Measurements from ENCODE around the gene ARCN1.

The ARCN1 gene

GRCh38 chr11:118572061-118572980 is at the start of gene ARCN1:
Gene ARCN1, plus strand, starts transcription at chr11:118572409. Its CDS starts 139 bp downstream, at chr11:118572548.
- DNase-seq = peak; percentile 59

DNA sequence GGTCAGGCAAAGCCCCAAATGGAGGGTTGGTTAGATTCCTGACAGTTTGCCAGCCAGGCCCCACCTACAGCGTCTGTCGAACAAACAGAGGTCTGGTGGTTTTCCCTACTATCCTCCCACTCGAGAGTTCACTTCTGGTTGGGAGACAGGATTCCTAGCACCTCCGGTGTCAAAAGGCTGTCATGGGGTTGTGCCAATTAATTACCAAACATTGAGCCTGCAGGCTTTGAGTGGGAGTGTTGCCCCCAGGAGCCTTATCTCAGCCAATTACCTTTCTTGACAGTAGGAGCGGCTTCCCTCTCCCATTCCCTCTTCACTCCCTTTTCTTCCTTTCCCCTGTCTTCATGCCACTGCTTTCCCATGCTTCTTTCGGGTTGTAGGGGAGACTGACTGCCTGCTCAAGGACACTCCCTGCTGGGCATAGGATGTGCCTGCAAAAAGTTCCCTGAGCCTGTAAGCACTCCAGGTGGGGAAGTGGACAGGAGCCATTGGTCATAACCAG is 49.6 kb upstream of the ARCN1 start:
- DNase-seq = no peak

DNA sequence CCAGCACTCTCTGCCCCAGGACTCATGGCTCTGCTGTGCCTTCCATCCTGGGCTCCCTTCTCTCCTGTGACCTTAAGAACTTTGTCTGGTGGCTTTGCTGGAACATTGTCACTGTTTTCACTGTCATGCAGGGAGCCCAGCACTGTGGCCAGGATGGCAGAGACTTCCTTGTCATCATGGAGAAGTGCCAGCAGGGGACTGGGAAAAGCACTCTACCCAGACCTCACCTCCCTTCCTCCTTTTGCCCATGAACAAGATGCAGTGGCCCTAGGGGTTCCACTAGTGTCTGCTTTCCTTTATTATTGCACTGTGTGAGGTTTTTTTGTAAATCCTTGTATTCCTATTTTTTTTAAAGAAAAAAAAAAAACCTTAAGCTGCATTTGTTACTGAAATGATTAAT is 47.9 kb upstream of the ARCN1 start:
- no peak for DNase-seq

DNA sequence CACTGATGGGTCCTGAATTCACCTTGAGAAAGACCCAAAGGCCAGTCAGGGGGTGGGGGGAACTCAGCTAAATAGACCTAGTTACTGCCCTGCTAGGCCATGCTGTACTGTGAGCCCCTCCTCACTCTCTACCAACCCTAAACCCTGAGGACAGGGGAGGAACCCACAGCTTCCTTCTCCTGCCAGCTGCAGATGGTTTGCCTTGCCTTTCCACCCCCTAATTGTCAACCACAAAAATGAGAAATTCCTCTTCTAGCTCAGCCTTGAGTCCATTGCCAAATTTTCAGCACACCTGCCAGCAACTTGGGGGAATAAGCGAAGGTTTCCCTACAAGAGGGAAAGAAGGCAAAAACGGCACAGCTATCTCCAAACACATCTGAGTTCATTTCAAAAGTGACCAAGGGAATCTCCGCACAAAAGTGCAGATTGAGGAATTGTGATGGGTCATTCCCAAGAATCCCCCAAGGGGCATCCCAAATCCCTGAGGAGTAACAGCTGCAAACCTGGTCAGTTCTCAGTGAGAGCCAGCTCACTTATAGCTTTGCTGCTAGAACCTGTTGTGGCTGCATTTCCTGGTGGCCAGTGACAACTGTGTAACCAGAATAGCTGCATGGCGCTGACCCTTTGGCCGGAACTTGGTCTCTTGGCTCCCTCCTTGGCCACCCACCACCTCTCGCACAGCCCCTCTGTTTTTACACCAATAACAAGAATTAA is 47.3 kb upstream of the ARCN1 start:
- DNase-seq = no peak

GRCh38 chr11:118526688-118527087 is 45.5 kb upstream of the ARCN1 start:
- no peak for DNase-seq

- no peak for DNase-seq
These were observed 45.1 kb upstream of the ARCN1 start, which contains the start of gene TTC36 for GRCh38 chr11:118527109-118527508. Gene TTC36, plus strand, starts transcription at chr11:118527474. Its CDS starts 21 bp downstream, at chr11:118527495.

DNA sequence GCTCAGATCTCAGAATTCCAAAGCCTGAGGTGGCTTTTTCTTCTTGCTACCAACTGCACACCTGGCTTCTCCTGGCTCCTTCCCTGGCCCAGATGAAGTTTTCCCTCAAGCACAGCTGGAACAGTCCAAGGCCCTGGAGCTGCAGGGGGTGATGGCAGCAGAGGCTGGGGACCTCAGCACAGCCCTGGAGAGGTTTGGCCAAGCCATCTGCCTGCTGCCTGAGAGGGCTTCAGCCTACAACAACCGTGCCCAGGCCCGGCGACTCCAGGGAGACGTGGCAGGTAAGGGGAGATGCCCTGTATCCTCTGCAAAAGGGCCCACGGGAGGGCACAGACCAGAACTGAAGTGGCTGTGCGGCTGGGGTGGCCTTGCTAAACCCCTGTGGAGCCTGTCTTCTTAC is 43.7 kb upstream of the ARCN1 start:
- DNase-seq = no peak

- no peak for DNase-seq
These were observed 42.5 kb upstream of the ARCN1 start for GRCh38 chr11:118529584-118530175.

DNA sequence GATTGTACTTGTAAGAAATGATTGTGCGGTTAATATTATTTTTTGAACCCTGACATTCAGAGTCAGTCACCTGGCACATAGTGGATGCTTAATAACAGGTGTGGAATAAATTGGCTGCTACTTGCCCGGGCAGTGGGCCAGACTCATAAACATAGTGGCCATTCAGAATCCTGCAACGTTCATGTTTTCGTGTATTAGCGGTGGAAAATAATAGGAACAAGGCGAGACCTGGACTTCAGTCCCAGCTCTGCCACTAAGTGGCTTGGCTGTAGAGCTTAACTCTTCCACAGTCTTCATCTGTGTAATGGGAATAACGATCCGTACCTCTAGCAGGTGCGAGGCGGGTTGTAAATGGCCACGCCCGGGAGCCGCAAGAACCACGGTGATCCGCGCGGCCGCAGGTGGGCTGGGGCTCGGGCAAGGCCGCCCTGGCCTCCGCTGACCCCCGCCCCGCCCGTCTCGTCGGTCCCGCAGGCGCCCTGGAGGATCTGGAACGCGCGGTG is 42.0 kb upstream of the ARCN1 start:
- DNase-seq = no peak

GRCh38 chr11:118530683-118531596 is 41.3 kb upstream of the ARCN1 start, which contains the start of gene TMEM25:
Gene TMEM25, plus strand, starts transcription at chr11:118531192. Its CDS starts 610 bp downstream, at chr11:118531802.
- DNase-seq = peak; percentile 62

GRCh38 chr11:118531597-118532084 is 40.6 kb upstream of the ARCN1 start:
- no peak for DNase-seq

DNA sequence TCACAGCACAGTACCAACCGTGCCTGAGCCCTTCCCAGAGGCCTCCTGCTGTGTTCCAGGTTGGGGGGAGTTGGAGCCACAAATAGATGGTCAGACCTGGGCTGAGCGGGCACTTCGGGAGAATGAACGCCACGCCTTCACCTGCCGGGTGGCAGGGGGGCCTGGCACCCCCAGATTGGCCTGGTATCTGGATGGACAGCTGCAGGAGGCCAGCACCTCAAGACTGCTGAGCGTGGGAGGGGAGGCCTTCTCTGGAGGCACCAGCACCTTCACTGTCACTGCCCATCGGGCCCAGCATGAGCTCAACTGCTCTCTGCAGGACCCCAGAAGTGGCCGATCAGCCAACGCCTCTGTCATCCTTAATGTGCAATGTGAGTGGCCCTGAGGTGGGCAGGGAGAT is 40.1 kb upstream of the ARCN1 start:
- DNase-seq = no peak

- no peak for DNase-seq
These were observed 39.1 kb upstream of the ARCN1 start for GRCh38 chr11:118532852-118533768.

DNA sequence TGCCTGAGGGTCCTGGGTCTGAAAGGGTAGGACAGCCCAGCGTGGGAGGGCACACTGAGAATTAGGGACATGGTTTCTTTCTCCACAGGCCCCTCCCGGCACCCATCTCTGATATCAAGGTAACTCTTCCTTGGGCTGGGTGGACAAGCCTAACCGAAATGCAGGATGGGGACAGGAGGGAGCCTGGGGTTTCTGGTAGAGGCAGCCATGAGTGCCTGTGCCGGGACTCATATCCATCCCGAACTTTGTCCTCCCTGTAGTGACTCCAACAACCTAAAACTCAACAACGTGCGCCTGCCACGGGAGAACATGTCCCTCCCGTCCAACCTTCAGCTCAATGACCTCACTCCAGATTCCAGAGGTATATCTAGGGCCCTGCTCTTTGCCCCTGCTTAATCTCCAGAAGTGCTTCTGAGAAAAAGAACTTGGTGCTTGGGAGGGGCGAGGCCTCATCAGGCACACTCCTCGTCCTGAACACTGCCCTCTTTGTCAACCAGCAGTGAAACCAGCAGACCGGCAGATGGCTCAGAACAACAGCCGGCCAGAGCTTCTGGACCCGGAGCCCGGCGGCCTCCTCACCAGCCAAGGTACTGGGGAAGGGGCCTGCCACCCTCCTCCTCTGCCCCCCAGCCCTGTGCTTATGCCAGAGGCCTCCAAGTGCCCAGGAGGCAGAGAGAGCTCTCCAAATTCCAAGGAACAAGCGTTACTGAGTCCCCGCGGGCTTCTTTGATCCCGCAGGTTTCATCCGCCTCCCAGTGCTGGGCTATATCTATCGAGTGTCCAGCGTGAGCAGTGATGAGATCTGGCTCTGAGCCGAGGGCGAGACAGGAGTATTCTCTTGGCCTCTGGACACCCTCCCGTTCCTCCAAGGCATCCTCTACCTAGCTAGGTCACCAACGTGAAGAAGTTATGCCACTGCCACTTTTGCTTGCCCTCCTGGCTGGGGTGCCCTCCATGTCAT is 38.2 kb upstream of the ARCN1 start:
- DNase-seq = no peak

DNA sequence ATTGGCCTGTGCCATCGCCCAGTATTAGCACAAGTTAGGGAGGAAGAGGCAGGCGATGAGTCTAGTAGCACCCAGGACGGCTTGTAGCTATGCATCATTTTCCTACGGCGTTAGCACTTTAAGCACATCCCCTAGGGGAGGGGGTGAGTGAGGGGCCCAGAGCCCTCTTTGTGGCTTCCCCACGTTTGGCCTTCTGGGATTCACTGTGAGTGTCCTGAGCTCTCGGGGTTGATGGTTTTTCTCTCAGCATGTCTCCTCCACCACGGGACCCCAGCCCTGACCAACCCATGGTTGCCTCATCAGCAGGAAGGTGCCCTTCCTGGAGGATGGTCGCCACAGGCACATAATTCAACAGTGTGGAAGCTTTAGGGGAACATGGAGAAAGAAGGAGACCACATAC is 36.9 kb upstream of the ARCN1 start:
- DNase-seq = no peak

DNA sequence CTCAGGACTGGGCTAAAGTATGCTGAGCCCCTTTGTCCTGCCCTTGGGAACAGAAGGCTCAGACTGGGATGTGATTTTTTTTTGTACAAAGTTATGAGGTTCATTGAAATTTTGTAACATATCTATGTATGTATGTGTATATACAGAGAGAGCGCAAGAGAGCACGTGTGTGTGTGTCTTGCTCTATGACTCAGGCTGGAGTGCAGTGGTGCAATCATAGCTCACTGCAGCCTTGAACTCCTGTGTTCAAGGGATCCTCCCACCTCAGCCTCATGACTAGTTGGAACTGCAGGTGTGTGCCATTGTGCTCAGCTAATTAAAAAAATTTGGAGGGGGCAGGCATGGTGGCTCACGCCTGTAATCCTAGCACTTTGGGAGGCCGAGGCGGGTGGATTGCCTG is 35.5 kb upstream of the ARCN1 start:
- DNase-seq = no peak

- no peak for DNase-seq
These were observed 34.7 kb upstream of the ARCN1 start for GRCh38 chr11:118537409-118537980.

DNA sequence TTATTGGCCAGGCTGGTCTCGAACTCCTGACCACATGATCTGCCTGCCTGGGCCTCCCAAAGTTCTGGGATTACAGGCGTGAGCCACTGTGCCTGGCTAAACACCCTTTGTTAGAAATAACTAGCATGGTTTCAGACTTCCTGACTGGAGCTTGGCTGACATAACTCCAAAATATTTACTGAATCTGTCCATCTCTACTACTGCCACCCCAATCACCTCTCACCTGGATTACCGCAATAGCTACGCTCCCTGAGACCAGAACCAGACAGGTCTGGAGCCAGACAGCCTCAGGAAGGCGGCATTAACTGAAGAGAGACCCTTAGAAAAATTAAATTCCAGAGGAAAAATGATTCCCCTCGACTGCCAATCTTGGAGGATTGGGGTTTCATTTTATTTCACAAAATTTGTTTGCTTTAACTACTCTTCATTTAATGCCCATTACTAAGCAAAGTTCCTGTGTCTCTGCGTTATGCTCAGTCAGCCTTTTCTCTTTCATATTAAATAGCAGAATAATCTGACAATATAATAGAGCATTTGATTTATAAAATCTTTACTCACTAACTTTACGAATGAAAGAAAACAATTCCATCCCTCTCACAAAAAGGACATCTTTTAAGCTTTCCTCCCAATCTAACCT is 28.1 kb upstream of the ARCN1 start:
- DNase-seq = no peak

- no peak for DNase-seq
These were observed 27.6 kb upstream of the ARCN1 start for GRCh38 chr11:118544647-118545010.
